ENCODE data around the gene LCNL1.

The LCNL1 gene

GRCh38 chr9:137017071-137017470, 34.3 kb downstream of the LCNL1 start:
- Histone ChIP-seq H3K4me2 (ENCODE audit: low read length) (no peak overlapping the region), H3K4me1 (ENCODE audit: control insufficient read depth in 1 of 2, insufficient read depth in 2 of 2, low read length in 2 of 2) (no peaks in the 10 kb centered on the region), H3K14ac (ENCODE audit: low read length) (no peak overlapping the region), H2BK12ac (ENCODE audit: low read length) (no peak overlapping the region), H4K91ac (ENCODE audit: low read depth, low read length) (no peak overlapping the region), H3K79me2 (ENCODE audit: control insufficient read depth, insufficient read depth, low read length, poor library complexity) (no peaks in the 10 kb centered on the region), H3K27ac (ENCODE audit: low read depth, low read length) (no peak overlapping the region), H3K23ac (ENCODE audit: low read length) (no peak overlapping the region), H2AFZ (ENCODE audit: insufficient read depth, low read length, poor library complexity) (no peak overlapping the region), H4K8ac (ENCODE audit: low read depth, low read length) (no peak overlapping the region), H3K9me3 (ENCODE audit: insufficient read depth, low read depth, low read length) (peaks cover 27% of the 10 kb centered on the region), H2BK5ac (ENCODE audit: low read depth, low read length, poor library complexity) (no peak overlapping the region), H3K36me3 (ENCODE audit: control insufficient read depth in 1 of 2, insufficient read depth in 2 of 2, low read length in 2 of 2) (no peaks in the 10 kb centered on the region), H2BK120ac (ENCODE audit: insufficient read depth, low read length, poor library complexity) (no peak overlapping the region), H3K4ac (ENCODE audit: low read depth, low read length) (no peak overlapping the region), H3K4me3 (ENCODE audit: low read depth, low read length) (peak overlapping the region; percentile 27), H3K9ac (ENCODE audit: low read length) (no peak overlapping the region), H2AK5ac (ENCODE audit: low read length) (no peak overlapping the region), H3K27me3 (ENCODE audit: insufficient read depth, low read length) (no peaks in the 10 kb centered on the region), H4K12ac (ENCODE audit: low read depth, low read length) (no peak overlapping the region), H3K18ac (ENCODE audit: low read length) (no peak overlapping the region), H3K79me1 (ENCODE audit: low read length) (no peaks in the 10 kb centered on the region)
- no CpG with 5 or more reads among the region's 28 CpGs for WGBS (ENCODE audit: extremely low coverage, insufficient coverage, insufficient read length)
- DNase-seq: no peak

GRCh38 chr9:137017791-137018497, 35.2 kb downstream of the LCNL1 start:
- H4K8ac ChIP-seq (ENCODE audit: low read depth, low read length): no peak overlapping the region
- no peak overlapping the region for H3K9ac ChIP-seq (ENCODE audit: low read length)
- no peaks in the 10 kb centered on the region for H3K4me1 ChIP-seq (ENCODE audit: control insufficient read depth in 1 of 2, insufficient read depth in 2 of 2, low read length in 2 of 2)
- no peak overlapping the region for H3K18ac ChIP-seq (ENCODE audit: low read length)
- H2AK5ac ChIP-seq (ENCODE audit: low read length): no peak overlapping the region
- DNase-seq: no peak
- no peak overlapping the region for H2AFZ ChIP-seq (ENCODE audit: insufficient read depth, low read length, poor library complexity)
- H3K27ac ChIP-seq (ENCODE audit: low read depth, low read length): no peak overlapping the region
- no peak overlapping the region for H4K91ac ChIP-seq (ENCODE audit: low read depth, low read length)
- WGBS (ENCODE audit: extremely low coverage, insufficient coverage, insufficient read length): no CpG with 5 or more reads among the region's 45 CpGs
- no peak overlapping the region for H2BK12ac ChIP-seq (ENCODE audit: low read length)
- H3K27me3 ChIP-seq (ENCODE audit: insufficient read depth, low read length): no peaks in the 10 kb centered on the region
- H3K79me1 ChIP-seq (ENCODE audit: low read length): no peaks in the 10 kb centered on the region
- H3K14ac ChIP-seq (ENCODE audit: low read length): no peak overlapping the region
- H2BK120ac ChIP-seq (ENCODE audit: insufficient read depth, low read length, poor library complexity): no peak overlapping the region
- H3K4me3 ChIP-seq (ENCODE audit: low read depth, low read length): no peak overlapping the region
- no peaks in the 10 kb centered on the region for H3K36me3 ChIP-seq (ENCODE audit: control insufficient read depth in 1 of 2, insufficient read depth in 2 of 2, low read length in 2 of 2)
- H3K23ac ChIP-seq (ENCODE audit: low read length): no peak overlapping the region
- no peaks in the 10 kb centered on the region for H3K79me2 ChIP-seq (ENCODE audit: control insufficient read depth, insufficient read depth, low read length, poor library complexity)
- no peak overlapping the region for H3K4ac ChIP-seq (ENCODE audit: low read depth, low read length)
- H2BK5ac ChIP-seq (ENCODE audit: low read depth, low read length, poor library complexity): no peak overlapping the region
- H4K12ac ChIP-seq (ENCODE audit: low read depth, low read length): no peak overlapping the region
- H3K9me3 ChIP-seq (ENCODE audit: insufficient read depth, low read depth, low read length): peaks cover 24% of the 10 kb centered on the region
- H3K4me2 ChIP-seq (ENCODE audit: low read length): no peak overlapping the region

GRCh38 chr9:137018761-137019559, 36.2 kb downstream of the LCNL1 start:
- H3K9me3 ChIP-seq (ENCODE audit: insufficient read depth, low read depth, low read length): peaks cover 22% of the 10 kb centered on the region
- DNase-seq: no peak
- H3K4me3 ChIP-seq (ENCODE audit: low read depth, low read length): no peak overlapping the region
- no peak overlapping the region for H4K91ac ChIP-seq (ENCODE audit: low read depth, low read length)
- no peak overlapping the region for H3K9ac ChIP-seq (ENCODE audit: low read length)
- H3K23ac ChIP-seq (ENCODE audit: low read length): no peak overlapping the region
- H3K4me1 ChIP-seq (ENCODE audit: control insufficient read depth in 1 of 2, insufficient read depth in 2 of 2, low read length in 2 of 2): no peaks in the 10 kb centered on the region
- H2BK5ac ChIP-seq (ENCODE audit: low read depth, low read length, poor library complexity): no peak overlapping the region
- no peaks in the 10 kb centered on the region for H3K27me3 ChIP-seq (ENCODE audit: insufficient read depth, low read length)
- H4K12ac ChIP-seq (ENCODE audit: low read depth, low read length): no peak overlapping the region
- H3K4ac ChIP-seq (ENCODE audit: low read depth, low read length): no peak overlapping the region
- no peak overlapping the region for H2AFZ ChIP-seq (ENCODE audit: insufficient read depth, low read length, poor library complexity)
- H3K18ac ChIP-seq (ENCODE audit: low read length): no peak overlapping the region
- H4K8ac ChIP-seq (ENCODE audit: low read depth, low read length): no peak overlapping the region
- WGBS (ENCODE audit: extremely low coverage, insufficient coverage, insufficient read length): no CpG with 5 or more reads among the region's 36 CpGs
- no peak overlapping the region for H3K27ac ChIP-seq (ENCODE audit: low read depth, low read length)
- H2BK120ac ChIP-seq (ENCODE audit: insufficient read depth, low read length, poor library complexity): no peak overlapping the region
- no peak overlapping the region for H3K14ac ChIP-seq (ENCODE audit: low read length)
- no peaks in the 10 kb centered on the region for H3K79me1 ChIP-seq (ENCODE audit: low read length)
- no peak overlapping the region for H3K4me2 ChIP-seq (ENCODE audit: low read length)
- H3K36me3 ChIP-seq (ENCODE audit: control insufficient read depth in 1 of 2, insufficient read depth in 2 of 2, low read length in 2 of 2): no peaks in the 10 kb centered on the region
- no peak overlapping the region for H2AK5ac ChIP-seq (ENCODE audit: low read length)
- no peak overlapping the region for H2BK12ac ChIP-seq (ENCODE audit: low read length)
- no peaks in the 10 kb centered on the region for H3K79me2 ChIP-seq (ENCODE audit: control insufficient read depth, insufficient read depth, low read length, poor library complexity)

DNA sequence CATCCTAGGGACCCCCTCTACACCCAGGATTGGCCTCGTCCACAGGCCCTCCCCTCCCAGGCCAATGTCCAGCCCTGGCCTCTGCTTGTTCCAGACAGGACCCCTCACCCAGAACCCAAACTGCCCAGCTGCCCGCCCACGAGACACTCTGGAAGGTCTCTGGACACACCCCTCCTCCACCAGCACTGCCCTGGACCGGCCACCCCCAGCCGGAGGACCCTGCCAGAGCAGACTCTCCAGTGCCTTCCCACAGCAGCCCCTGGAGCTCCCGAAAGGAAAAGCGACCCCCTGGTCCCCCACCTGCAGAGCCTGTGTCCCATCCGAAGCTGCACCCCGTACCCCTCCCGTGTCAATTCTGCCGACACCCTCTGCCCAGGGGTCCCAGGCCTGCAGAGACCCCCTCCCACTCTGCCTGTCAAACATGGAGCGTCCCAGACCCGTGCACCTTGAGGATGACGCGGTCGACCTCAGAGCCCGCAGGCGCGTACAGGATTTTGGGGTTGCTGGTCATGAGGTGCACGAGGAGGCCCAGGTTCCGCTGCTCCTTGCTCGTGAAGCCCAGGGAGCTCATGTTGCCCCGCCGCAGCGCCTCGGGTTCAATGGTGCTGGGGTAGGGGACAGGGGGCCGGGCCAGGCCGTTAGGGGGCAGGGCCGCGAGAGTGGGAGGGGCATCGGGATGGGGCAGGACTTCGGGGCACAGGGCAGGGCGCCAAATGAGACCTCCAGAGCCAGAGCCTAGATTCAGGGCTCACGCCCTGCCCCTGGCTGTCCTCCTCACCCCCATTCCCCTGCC, 37.3 kb downstream of the LCNL1 start:
- DNase-seq: no peak
- Histone ChIP-seq H3K4me1 (ENCODE audit: control insufficient read depth in 1 of 2, insufficient read depth in 2 of 2, low read length in 2 of 2) (no peaks in the 10 kb centered on the region), H2BK12ac (ENCODE audit: low read length) (no peak overlapping the region), H4K12ac (ENCODE audit: low read depth, low read length) (no peak overlapping the region), H4K91ac (ENCODE audit: low read depth, low read length) (no peak overlapping the region), H3K36me3 (ENCODE audit: control insufficient read depth in 1 of 2, insufficient read depth in 2 of 2, low read length in 2 of 2) (no peaks in the 10 kb centered on the region), H3K9me3 (ENCODE audit: insufficient read depth, low read depth, low read length) (peaks cover 21% of the 10 kb centered on the region), H3K4me2 (ENCODE audit: low read length) (no peak overlapping the region), H3K23ac (ENCODE audit: low read length) (no peak overlapping the region), H3K27me3 (ENCODE audit: insufficient read depth, low read length) (no peaks in the 10 kb centered on the region), H2BK120ac (ENCODE audit: insufficient read depth, low read length, poor library complexity) (no peak overlapping the region), H3K79me1 (ENCODE audit: low read length) (no peaks in the 10 kb centered on the region), H2BK5ac (ENCODE audit: low read depth, low read length, poor library complexity) (no peak overlapping the region), H4K8ac (ENCODE audit: low read depth, low read length) (no peak overlapping the region), H3K79me2 (ENCODE audit: control insufficient read depth, insufficient read depth, low read length, poor library complexity) (no peaks in the 10 kb centered on the region), H2AFZ (ENCODE audit: insufficient read depth, low read length, poor library complexity) (no peak overlapping the region), H3K9ac (ENCODE audit: low read length) (no peak overlapping the region), H3K14ac (ENCODE audit: low read length) (no peak overlapping the region), H3K4ac (ENCODE audit: low read depth, low read length) (no peak overlapping the region), H3K4me3 (ENCODE audit: low read depth, low read length) (no peak overlapping the region), H3K27ac (ENCODE audit: low read depth, low read length) (no peak overlapping the region), H2AK5ac (ENCODE audit: low read length) (no peak overlapping the region), H3K18ac (ENCODE audit: low read length) (no peak overlapping the region)
- no CpG with 5 or more reads among the region's 34 CpGs for WGBS (ENCODE audit: extremely low coverage, insufficient coverage, insufficient read length)

All from trophoblast cell (in vitro differentiated cells and primary cell).